H1 (cell line): Measurements from ENCODE around the gene SMAP1. TPM values are rescaled to one million over a fixed set of nuclear protein-coding genes. Genes with fewer than 3 reads are reported as not detected.

Experiments used
- CTCF ChIA-PET: fragments of 300-600 bp; sonication (Branson Sonifier 250); formaldehyde crosslinking; loops from one replicate; lab custom pipeline; 2021; ENCODE audit not compliant: partially characterized antibody; lab: Charles Lee
- POLR2A ChIA-PET: fragments of 300-600 bp; sonication (Branson Sonifier 250); formaldehyde crosslinking; loops from one replicate; lab custom pipeline; 2021; ENCODE audit warnings: inconsistent platforms; ENCODE audit not compliant: partially characterized antibody; lab: Charles Lee
- DNase-seq, 2 experiments: peaks; one replicate each; pipeline versions ENCODE4 v3.0.0 to v3.0.0-alpha.2; 2010 to 2022; ENCODE audit warnings: low spot score in 2 of 2, low read depth in 1 of 2, mixed read lengths in 1 of 2
- FAIRE-seq: peaks from 2 replicates; lab custom pipeline; 2011; peaks lifted over from hg19 to GRCh38; lab: Jason Lieb, UNC
- H2AFZ ChIP-seq: 2 replicates; pipeline ENCODE4 v1.8.1; 2012; ENCODE audit warnings: low read length, inconsistent platforms
- H2AK5ac ChIP-seq: 2 replicates; pipeline ENCODE4 v1.6.1; 2013; ENCODE audit warnings: low read depth, low read length
- H2BK120ac ChIP-seq: replicated peaks from 2 replicates; pipeline ENCODE3; 2013; ENCODE audit warnings: low read depth, low read length, inconsistent platforms
- H2BK12ac ChIP-seq: 2 replicates; pipeline ENCODE4 v1.6.1; 2013; ENCODE audit warnings: low read depth, low read length
- H2BK15ac ChIP-seq: 2 replicates; pipeline ENCODE4 v1.6.1; 2013; ENCODE audit warnings: low read length
- H2BK20ac ChIP-seq: 2 replicates; pipeline ENCODE4 v1.6.1; 2013; ENCODE audit warnings: low read length
- H2BK5ac ChIP-seq: 2 replicates; pipeline ENCODE4 v1.6.1; 2013; ENCODE audit warnings: low read depth, low read length
- H3K14ac ChIP-seq: 2 replicates; pipeline ENCODE4 v1.6.1; 2013; ENCODE audit warnings: inconsistent platforms; ENCODE audit not compliant: insufficient read length
- H3K18ac ChIP-seq: 2 replicates; pipeline ENCODE4 v1.6.1; 2013; ENCODE audit warnings: low read length; ENCODE audit errors: extremely low read depth
- H3K23ac ChIP-seq: 2 replicates; pipeline ENCODE4 v1.6.1; 2013; ENCODE audit warnings: inconsistent platforms; ENCODE audit not compliant: insufficient read length
- H3K23me2 ChIP-seq: 2 replicates; pipeline ENCODE4 v1.6.1; 2013; ENCODE audit warnings: low read depth, low read length
- H3K27ac ChIP-seq: 2 replicates; pipeline ENCODE4 v1.6.1; 2011; ENCODE audit warnings: low read depth, low read length, inconsistent platforms
- H3K27me3 ChIP-seq, 4 experiments: replicated peaks in 1 of 4; 1 replicate in 1 of 4; 2 replicates in 3 of 4; pipeline versions ENCODE4 v1.6.1 to v1.8.1; 2011 to 2013; ENCODE audit warnings: low read length in 3 of 4, mild to moderate bottlenecking in 3 of 4, inconsistent platforms in 2 of 4, mixed read lengths in 2 of 4, moderate library complexity in 1 of 4; ENCODE audit not compliant: control insufficient read depth in 3 of 4, insufficient read depth in 3 of 4; ENCODE audit errors: extremely low read depth in 1 of 4
- H3K36me3 ChIP-seq, 4 experiments: 2 replicates each; pipeline versions ENCODE4 v1.6.1 to v1.8.1; 2011 to 2013; ENCODE audit warnings: mild to moderate bottlenecking in 4 of 4, low read length in 3 of 4, moderate library complexity in 2 of 4, control low read depth in 1 of 4, inconsistent platforms in 1 of 4; ENCODE audit not compliant: insufficient read depth in 4 of 4, control insufficient read depth in 2 of 4
- H3K4ac ChIP-seq: replicated peaks from 2 replicates; pipeline ENCODE3; 2013; ENCODE audit warnings: low read length, low read depth, mixed read lengths, inconsistent platforms; ENCODE audit not compliant: insufficient read length
- H3K4me1 ChIP-seq, 4 experiments: replicated peaks in 1 of 4; 1 replicate in 1 of 4; 2 replicates in 3 of 4; pipeline versions ENCODE4 v1.6.1 to v1.8.1; 2011 to 2013; ENCODE audit warnings: low read length in 3 of 4, inconsistent platforms in 2 of 4, mixed read lengths in 1 of 4; ENCODE audit not compliant: insufficient read depth in 4 of 4, control insufficient read depth in 3 of 4
- H3K4me2 ChIP-seq, 2 experiments: 2 replicates each; pipeline versions ENCODE4 v1.6.1 to v1.8.1; 2011 to 2013; ENCODE audit warnings: low read depth in 2 of 2, low read length in 2 of 2, control low read depth in 1 of 2, inconsistent platforms in 1 of 2, mild to moderate bottlenecking in 1 of 2; ENCODE audit not compliant: insufficient read depth in 1 of 2
- H3K4me3 ChIP-seq, 4 experiments: fragments of 200-600, 300-600 bp in 1 of 4; sonication (generic), shearing (Covaris generic), sonication (Bioruptor Twin) in 1 of 4; 2 replicates each; pipeline versions ENCODE4 v1.5.1 to v1.8.1; 2011 to 2016; ENCODE audit warnings: low read length in 4 of 4, low read depth in 3 of 4, control low read depth in 2 of 4, inconsistent platforms in 2 of 4, mild to moderate bottlenecking in 2 of 4, mixed read lengths in 1 of 4, moderate library complexity in 1 of 4; ENCODE audit not compliant: insufficient read depth in 2 of 4; ENCODE audit errors: extremely low read depth in 1 of 4
- H3K56ac ChIP-seq: replicated peaks from 2 replicates; pipeline ENCODE3; 2013; ENCODE audit warnings: low read depth, mild to moderate bottlenecking, mixed read lengths, low read length, inconsistent platforms; ENCODE audit not compliant: insufficient read length
- H3K79me1 ChIP-seq: 2 replicates; pipeline ENCODE4 v1.6.1; 2013; ENCODE audit warnings: low read depth, low read length, control low read depth
- H3K79me2 ChIP-seq, 2 experiments: 2 replicates each; pipeline versions ENCODE4 v1.6.1 to v1.8.1; 2012 to 2013; ENCODE audit warnings: low read length in 2 of 2, mild to moderate bottlenecking in 2 of 2, inconsistent platforms in 1 of 2; ENCODE audit not compliant: insufficient read depth in 2 of 2, control insufficient read depth in 1 of 2
- H3K9ac ChIP-seq, 4 experiments: replicated peaks in 1 of 4; 1 replicate in 1 of 4; 2 replicates in 3 of 4; pipeline versions ENCODE4 v1.6.1 to v1.8.1; 2011 to 2013; ENCODE audit warnings: low read depth in 3 of 4, low read length in 3 of 4, control low read depth in 2 of 4, mild to moderate bottlenecking in 2 of 4, moderate library complexity in 2 of 4, inconsistent platforms in 1 of 4; ENCODE audit errors: extremely low read depth in 1 of 4
- H3K9me3 ChIP-seq, 2 experiments: 2 replicates each; pipeline versions ENCODE4 v1.6.1 to v1.8.1; 2012 to 2013; ENCODE audit warnings: mild to moderate bottlenecking in 2 of 2, moderate library complexity in 2 of 2, control low read depth in 1 of 2, inconsistent platforms in 1 of 2, low read depth in 1 of 2, low read length in 1 of 2, mixed read lengths in 1 of 2; ENCODE audit not compliant: insufficient read depth in 2 of 2
- H4K20me1 ChIP-seq, 2 experiments: replicated peaks in 1 of 2; 2 replicates each; pipeline versions ENCODE3 to v1.8.1; 2011 to 2013; ENCODE audit warnings: inconsistent platforms in 2 of 2, low read length in 2 of 2, mild to moderate bottlenecking in 1 of 2; ENCODE audit not compliant: insufficient read depth in 2 of 2, control insufficient read depth in 1 of 2
- H4K5ac ChIP-seq: 2 replicates; pipeline ENCODE4 v1.6.1; 2013; ENCODE audit warnings: low read length, low read depth, mixed read lengths, inconsistent platforms; ENCODE audit not compliant: insufficient read length
- H4K8ac ChIP-seq: 2 replicates; pipeline ENCODE4 v1.8.0; 2013; ENCODE audit warnings: mild to moderate bottlenecking, moderate library complexity, low read length, inconsistent platforms; ENCODE audit not compliant: insufficient read depth; ENCODE audit errors: extremely low read depth
- H4K91ac ChIP-seq: replicated peaks from 2 replicates; pipeline ENCODE3; 2013; ENCODE audit warnings: low read length, mixed read lengths, inconsistent platforms; ENCODE audit not compliant: insufficient read length
- CBX8 ChIP-seq: fragments of 300-800, 300-1000 bp; sonication (generic); IDR thresholded peaks from 2 replicates; pipeline ENCODE4 v1.7.1; 2016; ENCODE audit warnings: low read depth, low read length, borderline replicate concordance
- CTBP2 ChIP-seq: IDR thresholded peaks from 2 replicates; pipeline ENCODE4 v1.7.0; 2011; ENCODE audit warnings: borderline replicate concordance, mild to moderate bottlenecking, moderate library complexity, mixed read lengths, low read length; ENCODE audit not compliant: insufficient read depth, insufficient read length
- EGR1 ChIP-seq: IDR thresholded peaks from 2 replicates; pipeline ENCODE4 v1.6.1; 2011; ENCODE audit warnings: low read depth, low read length, borderline replicate concordance
- GTF2F1 ChIP-seq: IDR thresholded peaks from 2 replicates; pipeline ENCODE4 v1.6.1; 2012; ENCODE audit warnings: low read depth, low read length, improper control_type of control experiment, borderline replicate concordance
- KDM4A ChIP-seq: IDR thresholded peaks from one replicate; pipeline ENCODE4 v1.7.1; 2012; ENCODE audit warnings: low read depth, mild to moderate bottlenecking, moderate library complexity, low read length, inconsistent platforms; ENCODE audit not compliant: severe bottlenecking
- MAFK ChIP-seq: IDR thresholded peaks from 2 replicates; pipeline ENCODE4 v1.6.1; 2012; ENCODE audit warnings: low read depth, mild to moderate bottlenecking, improper control_type of control experiment, low read length
- NANOG ChIP-seq: IDR thresholded peaks from 2 replicates; pipeline ENCODE4 v1.6.1; 2011; ENCODE audit warnings: low read length, low read depth, mild to moderate bottlenecking, inconsistent platforms; ENCODE audit not compliant: insufficient read depth, poor library complexity, severe bottlenecking
- SIN3A ChIP-seq, 2 experiments: IDR thresholded peaks in 1 of 2; conservative IDR thresholded peaks in 1 of 2; 2 replicates each; pipeline ENCODE4 v1.6.1; 2011 to 2012; ENCODE audit warnings: low read length in 2 of 2, improper control_type of control experiment in 1 of 2, low read depth in 1 of 2, mild to moderate bottlenecking in 1 of 2
- SP2 ChIP-seq: IDR thresholded peaks from 2 replicates; pipeline ENCODE4 v1.6.1; 2012; ENCODE audit warnings: mild to moderate bottlenecking, low read length, inconsistent platforms
- SUZ12 ChIP-seq: fragments of 200-600 bp; sonication (generic); IDR thresholded peaks from 2 replicates; pipeline ENCODE4 v1.6.1; 2012; ENCODE audit warnings: mild to moderate bottlenecking, inconsistent platforms, low read length, moderate library complexity, mixed read lengths
- TAF1 ChIP-seq: IDR thresholded peaks from 2 replicates; pipeline ENCODE4 v1.6.1; 2011; ENCODE audit warnings: mild to moderate bottlenecking, low read depth, low read length
- TCF12 ChIP-seq: IDR thresholded peaks from 2 replicates; pipeline ENCODE4 v1.6.1; 2011; ENCODE audit warnings: low read depth, mild to moderate bottlenecking, low read length
- TEAD4 ChIP-seq: IDR thresholded peaks from 2 replicates; pipeline ENCODE4 v1.6.1; 2012; ENCODE audit warnings: low read depth, low read length, inconsistent platforms, mixed read lengths
- WGBS, 2 experiments: shearing (Covaris generic) in 1 of 2; methylation state at CpG; one replicate each; pipeline versions ENCODE4 v1.1.6 to v1.1.7; 2013 to 2015; ENCODE audit warnings: low lambda C conversion rate in 2 of 2, mixed read lengths in 2 of 2, inconsistent platforms in 1 of 2, low coverage in 1 of 2, missing lambda C conversion rate in 1 of 2; ENCODE audit not compliant: insufficient replicate concordance in 2 of 2, insufficient coverage in 1 of 2, insufficient read length in 1 of 2; ENCODE audit errors: extremely low coverage in 1 of 2, missing lambda C conversion rate in 1 of 2; 5-methylcytosine and 5-hydroxymethylcytosine counted together
- polyA plus RNA-seq, 7 experiments: library from polyadenylated mRNA; depleted of rRNA in 3 of 7; stranded (reverse) in 5 of 7; unstranded in 2 of 7; fragments of >200 nt in 5 of 7; fragments of 200-250 nt in 2 of 7; gene quantifications; 1 replicate in 5 of 7; 2 replicates in 1 of 7; 4 replicates in 1 of 7; pipeline versions ENCODE4 v1.2.1 to v1.2.3, GENCODE V29; 2011 to 2013; ENCODE audit warnings: missing spikeins in 2 of 7, mixed read lengths in 2 of 7
- total RNA-seq: library from RNA; stranded (reverse); fragmentation: NEBNext Ultra II Directional; extraction: Animal tissue kit (Norgen Biotek cat#: 25700); gene quantifications from 2 replicates; pipeline ENCODE4 v1.2.1, GENCODE V29; 2021
- TF ChIP-seq, protein P1 (sequence below): IDR thresholded peaks from 2 replicates; pipeline ENCODE4 v1.6.1; 2012; ENCODE audit warnings: inconsistent platforms

Gene SMAP1
- total and polyA plus RNA-seq, 2 of the 8 experiments (the other 6 are each of a cell fraction or from before 2014, with no cell fraction given), result 18.8 to 32.4 TPM

- no peak overlapping the region for H3K4me3 ChIP-seq
- CTCF ChIA-PET, result no interaction called here
- H4K8ac ChIP-seq, result no peak overlapping the region
- H3K27me3 ChIP-seq, result no peaks in the 10 kb centered on the region
- H3K79me2 ChIP-seq, result no peaks in the 10 kb centered on the region
- H3K23ac ChIP-seq, result no peak overlapping the region
- no peak overlapping the region for H3K18ac ChIP-seq
- FAIRE-seq (no peak), DNase-seq (no peak)
- no peak overlapping the region for H2AK5ac ChIP-seq
- H2BK120ac ChIP-seq, result no peak overlapping the region
- no peak overlapping the region for H4K91ac ChIP-seq
- no peaks in the 10 kb centered on the region for H3K4me1 ChIP-seq
- no peaks in the 10 kb centered on the region for H3K36me3 ChIP-seq
- H2BK20ac ChIP-seq, result no peak overlapping the region
- 86% methylated on average over 1 of the region's 1 CpG; no CpG with 5 or more reads in 1 of the 2 experiments for WGBS, 2 experiments
- H3K9me3 ChIP-seq, result peaks cover 0 to 4% of the 10 kb centered on the region in 2 experiments; a peak in 1 of 4 replicates
- no peak overlapping the region for H2BK15ac ChIP-seq
- no peaks in the 10 kb centered on the region for H3K79me1 ChIP-seq
- no peak overlapping the region for H2BK12ac ChIP-seq
- no peak overlapping the region for H3K14ac ChIP-seq
- no peak overlapping the region for H3K4me2 ChIP-seq
- H2BK5ac ChIP-seq, result no peak overlapping the region
- no peak overlapping the region for H2AFZ ChIP-seq
- no peak overlapping the region for H4K5ac ChIP-seq
- H3K9ac ChIP-seq, result no peak overlapping the region
- H3K4ac ChIP-seq, result no peak overlapping the region
- H3K23me2 ChIP-seq, result no peaks in the 10 kb centered on the region
- H3K56ac ChIP-seq, result no peak overlapping the region
- H4K20me1 ChIP-seq, result no peaks in the 10 kb centered on the region
- no peak overlapping the region for H3K27ac ChIP-seq
- POLR2A ChIA-PET, result no interaction called here
- no peak for TF ChIP-seq CTBP2
- TF ChIP-seq NANOG, result no peak
- TF ChIP-seq, protein P1, sequence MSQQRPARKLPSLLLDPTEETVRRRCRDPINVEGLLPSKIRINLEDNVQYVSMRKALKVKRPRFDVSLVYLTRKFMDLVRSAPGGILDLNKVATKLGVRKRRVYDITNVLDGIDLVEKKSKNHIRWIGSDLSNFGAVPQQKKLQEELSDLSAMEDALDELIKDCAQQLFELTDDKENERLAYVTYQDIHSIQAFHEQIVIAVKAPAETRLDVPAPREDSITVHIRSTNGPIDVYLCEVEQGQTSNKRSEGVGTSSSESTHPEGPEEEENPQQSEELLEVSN, result no peak
- no peak for TF ChIP-seq TCF12
- TF ChIP-seq CBX8, result no peak
- TF ChIP-seq TEAD4, result no peak
- no peak for TF ChIP-seq SUZ12
- TF ChIP-seq TAF1, result no peak
- TF ChIP-seq SIN3A (conservative IDR thresholded peaks at IDR 0.05 in 1 of 2, IDR thresholded peaks at IDR 0.05 in 1 of 2; ENCODE audit: low read depth in 1 of 2, low read length in 2 of 2), result no peak
- TF ChIP-seq KDM4A, result no peak
- no peak for TF ChIP-seq SP2
- no peak for TF ChIP-seq EGR1
- TF ChIP-seq GTF2F1, result no peak
- TF ChIP-seq MAFK, result no peak
These were observed 37.8 kb upstream of the SMAP1 start for GRCh38 chr6:70629929-70630328.
